ENCODE results near the gene WDR75. TPM values are rescaled to one million over a fixed set of nuclear protein-coding genes. Genes with fewer than 3 reads are reported as not detected.
"Not testable (repeated sequence)": the region's sequence is repeated elsewhere in the genome, so short reads cannot be mapped to it uniquely, and the experiment has no call there.

WDR75 gene
- total RNA-seq, 1 donor: 47.5 TPM

DNA sequence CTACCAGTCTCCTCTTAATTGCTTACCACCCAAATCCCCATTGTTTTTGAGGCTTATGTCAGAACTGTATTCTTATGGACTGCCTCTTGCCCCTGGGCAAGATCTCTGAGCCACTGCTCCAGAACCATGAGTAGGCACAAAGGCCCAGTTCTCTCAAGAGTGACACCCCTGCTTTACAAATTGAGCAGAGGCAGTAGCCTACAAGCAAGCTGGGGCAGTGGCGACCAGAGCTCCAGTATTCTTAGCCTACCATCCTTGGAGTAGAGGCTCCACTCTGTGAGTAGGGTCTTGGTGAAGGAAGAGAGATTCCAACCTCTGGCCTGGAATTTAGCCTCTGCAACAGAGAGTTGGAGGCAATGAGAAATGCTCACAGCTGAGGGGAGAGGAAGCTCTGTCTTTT is 36.5 kb downstream of the WDR75 start:
- TF ChIP-seq, protein P1, sequence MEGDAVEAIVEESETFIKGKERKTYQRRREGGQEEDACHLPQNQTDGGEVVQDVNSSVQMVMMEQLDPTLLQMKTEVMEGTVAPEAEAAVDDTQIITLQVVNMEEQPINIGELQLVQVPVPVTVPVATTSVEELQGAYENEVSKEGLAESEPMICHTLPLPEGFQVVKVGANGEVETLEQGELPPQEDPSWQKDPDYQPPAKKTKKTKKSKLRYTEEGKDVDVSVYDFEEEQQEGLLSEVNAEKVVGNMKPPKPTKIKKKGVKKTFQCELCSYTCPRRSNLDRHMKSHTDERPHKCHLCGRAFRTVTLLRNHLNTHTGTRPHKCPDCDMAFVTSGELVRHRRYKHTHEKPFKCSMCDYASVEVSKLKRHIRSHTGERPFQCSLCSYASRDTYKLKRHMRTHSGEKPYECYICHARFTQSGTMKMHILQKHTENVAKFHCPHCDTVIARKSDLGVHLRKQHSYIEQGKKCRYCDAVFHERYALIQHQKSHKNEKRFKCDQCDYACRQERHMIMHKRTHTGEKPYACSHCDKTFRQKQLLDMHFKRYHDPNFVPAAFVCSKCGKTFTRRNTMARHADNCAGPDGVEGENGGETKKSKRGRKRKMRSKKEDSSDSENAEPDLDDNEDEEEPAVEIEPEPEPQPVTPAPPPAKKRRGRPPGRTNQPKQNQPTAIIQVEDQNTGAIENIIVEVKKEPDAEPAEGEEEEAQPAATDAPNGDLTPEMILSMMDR (IDR thresholded peaks at IDR 0.05; ENCODE audit: insufficient read depth, low read depth, low read length): no peak
- no peak overlapping the region for H3K4me3 ChIP-seq (ENCODE audit: low read depth, low read length)
- no peak for DNase-seq (ENCODE audit: low read depth)

DNA sequence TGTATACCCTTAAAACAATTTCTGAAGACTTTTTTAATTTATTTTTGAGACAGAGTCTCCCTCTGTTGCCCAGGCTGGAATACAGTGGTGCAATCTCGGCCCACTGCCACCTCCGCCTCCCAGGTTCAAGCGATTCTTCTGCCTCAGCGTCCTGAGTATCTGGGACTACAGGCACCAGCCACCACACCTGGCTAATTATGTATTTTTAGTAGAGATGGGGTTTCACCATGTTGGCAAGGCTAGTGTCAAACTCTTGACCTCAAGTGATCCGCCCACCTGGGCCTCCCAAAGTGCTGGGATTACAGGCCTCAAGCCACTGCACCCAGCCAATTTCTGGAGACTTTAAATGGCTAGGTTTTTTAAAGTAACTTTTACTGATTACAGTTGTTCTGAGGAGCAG is 37.0 kb downstream of the WDR75 start:
- DNase-seq (ENCODE audit: low read depth); H3K4me3 ChIP-seq (ENCODE audit: low read depth, low read length): not testable (repeated sequence)

DNA sequence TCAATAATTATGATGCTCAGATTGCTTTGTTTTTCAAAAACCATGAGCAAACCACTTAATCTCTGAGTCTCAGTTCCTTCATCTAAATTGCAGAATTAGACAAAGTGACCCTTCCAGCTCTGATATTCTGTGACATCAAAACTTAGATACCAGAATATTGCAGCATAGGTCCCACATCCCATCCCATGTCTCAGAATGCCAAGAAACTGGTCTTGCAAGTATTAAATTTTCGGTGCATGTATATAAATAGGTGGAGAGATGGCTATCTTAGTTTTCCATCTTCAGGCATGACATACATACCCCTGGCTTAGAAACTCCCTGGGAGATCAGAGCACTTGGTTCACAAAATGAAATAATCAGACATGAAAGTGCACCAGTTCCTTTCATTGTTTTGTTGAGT is 39.8 kb downstream of the WDR75 start:
- H3K4me3 ChIP-seq (ENCODE audit: low read depth, low read length): no peak overlapping the region
- TF ChIP-seq, protein P1 (IDR thresholded peaks at IDR 0.05; ENCODE audit: insufficient read depth, low read depth, low read length): no peak
- DNase-seq (ENCODE audit: low read depth): no peak

DNA sequence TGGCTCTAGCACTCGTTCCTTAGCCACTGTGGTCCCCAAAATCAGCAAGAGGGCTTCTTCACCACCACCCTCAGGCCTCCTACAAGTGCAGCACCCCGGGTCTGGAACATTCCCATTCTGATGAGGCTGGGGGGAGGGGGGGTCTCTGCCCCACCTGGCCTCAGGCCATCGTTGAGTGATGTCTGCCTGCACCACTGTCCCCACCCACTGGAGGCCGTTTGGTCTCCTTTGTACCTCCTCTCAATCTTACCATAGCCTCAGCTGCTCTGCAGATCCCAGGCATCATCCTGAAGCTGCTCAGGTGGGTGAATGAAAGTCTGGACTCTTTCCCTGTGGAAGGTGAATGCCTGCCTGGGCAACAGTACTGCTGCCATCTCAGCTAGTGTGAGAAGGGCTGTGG is 42.3 kb downstream of the WDR75 start:
- DNase-seq (ENCODE audit: low read depth): no peak
- no peak overlapping the region for H3K4me3 ChIP-seq (ENCODE audit: low read depth, low read length)
- TF ChIP-seq, protein P1 (IDR thresholded peaks at IDR 0.05; ENCODE audit: insufficient read depth, low read depth, low read length): no peak

DNA sequence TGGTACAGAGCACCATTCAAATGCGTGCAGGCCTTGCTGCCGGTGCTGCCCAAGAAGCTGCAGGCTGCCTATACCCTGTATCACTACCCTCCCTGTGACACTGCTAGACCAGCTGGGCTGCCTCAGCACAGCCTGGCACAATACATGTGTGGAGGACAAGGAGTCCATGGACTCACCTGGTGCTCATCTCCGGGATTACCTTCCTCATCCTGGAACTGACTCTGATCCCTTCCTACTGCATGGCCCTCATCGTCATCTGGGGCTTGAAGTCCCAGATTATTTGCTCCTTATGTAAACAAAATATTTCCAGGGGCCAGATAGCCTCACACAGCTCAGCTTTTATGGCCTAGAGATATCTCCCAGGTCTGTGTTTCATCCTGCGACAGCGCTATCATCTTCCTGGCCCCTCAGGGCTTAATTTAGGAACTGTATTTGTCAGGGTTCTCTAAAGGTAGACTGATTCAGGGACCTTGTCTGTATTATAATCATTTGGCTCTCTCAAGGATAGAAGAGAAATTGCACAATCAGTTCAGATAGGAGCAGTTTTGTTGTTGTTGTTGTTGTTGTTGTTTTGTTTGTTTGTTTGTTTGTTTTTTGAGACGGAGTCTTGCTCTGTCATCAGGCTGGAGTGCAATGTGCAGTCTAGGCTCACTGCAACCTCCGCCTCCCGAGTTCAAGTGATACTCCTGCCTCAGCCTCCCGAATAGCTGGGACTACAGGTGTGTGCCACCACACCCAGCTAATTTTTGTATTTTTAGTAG is 42.9 kb downstream of the WDR75 start:
- peak; percentile 47 for DNase-seq (ENCODE audit: low read depth)
- TF ChIP-seq, protein P1 (IDR thresholded peaks at IDR 0.05; ENCODE audit: insufficient read depth, low read depth, low read length): no peak

DNA sequence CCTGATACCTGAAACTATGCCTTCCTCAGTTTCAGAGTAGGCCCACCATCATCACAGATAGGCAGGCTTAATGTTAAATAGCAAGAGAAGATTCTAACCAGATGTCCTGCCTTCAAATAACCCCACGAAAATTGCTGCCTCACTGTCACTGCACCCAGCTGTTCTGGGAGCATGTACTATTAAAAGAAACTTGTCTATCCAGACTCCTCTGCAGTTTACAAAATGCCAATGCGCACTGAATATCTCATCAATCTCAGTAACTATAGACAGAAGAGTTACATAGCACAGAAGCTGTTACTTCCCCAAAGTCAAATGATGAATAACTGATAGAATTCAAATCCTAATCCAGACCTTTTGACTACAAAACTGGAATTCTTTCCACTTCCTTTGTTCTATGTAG is 43.9 kb downstream of the WDR75 start:
- TF ChIP-seq, protein P1 (IDR thresholded peaks at IDR 0.05; ENCODE audit: insufficient read depth, low read depth, low read length): no peak
- H3K4me3 ChIP-seq (ENCODE audit: low read depth, low read length): no peak overlapping the region
- DNase-seq (ENCODE audit: low read depth): no peak

More for the DNA sequence above, 42.9 kb downstream of the WDR75 start:
- H3K4me3 ChIP-seq (ENCODE audit: low read depth, low read length): no peak overlapping the region

DNA sequence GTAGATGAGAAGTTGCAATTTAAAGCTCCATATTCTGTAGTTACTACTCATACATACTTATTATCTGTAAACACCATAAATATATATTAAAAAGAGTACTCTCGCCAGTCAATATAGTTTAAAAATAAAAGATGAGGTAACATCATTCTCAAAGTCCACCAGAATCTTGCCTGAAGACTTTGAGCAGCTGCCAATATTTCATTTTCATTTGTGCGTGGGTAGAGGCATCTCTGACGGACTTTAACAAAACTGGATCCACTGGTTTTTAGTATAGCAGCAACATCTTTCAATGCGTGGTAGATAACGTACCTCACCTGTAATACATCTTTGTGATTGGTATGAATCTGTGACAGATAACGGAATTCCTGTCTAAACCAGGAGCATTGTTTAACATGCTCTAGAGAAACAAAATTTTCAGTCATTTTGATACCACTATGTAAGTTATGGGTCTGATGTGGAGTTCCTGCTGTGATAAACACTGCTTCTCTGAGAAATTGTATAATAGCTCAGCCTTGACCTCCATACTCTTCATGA is 45.0 kb downstream of the WDR75 start:
- no peak for DNase-seq (ENCODE audit: low read depth)
- H3K4me3 ChIP-seq (ENCODE audit: low read depth, low read length): no peak overlapping the region
- TF ChIP-seq, protein P1 (IDR thresholded peaks at IDR 0.05; ENCODE audit: insufficient read depth, low read depth, low read length): no peak

All from fibroblast of villous mesenchyme (primary cell).